ENCODE measurements around the gene UBAC1.
A peak's percentile ranks its signal among the peaks of the same experiment; 100 is the strongest.
"Not testable (repeated sequence)": the region's sequence is repeated elsewhere in the genome, so short reads cannot be mapped to it uniquely, and the experiment has no call there.

The UBAC1 gene

GRCh38 chr9:135898634-135899407 is 62.4 kb downstream of the UBAC1 start:
- no peak for DNase-seq

- DNase-seq, result no peak
Measured at GRCh38 chr9:135896626-135897025, 64.5 kb downstream of the UBAC1 start.

- no peak for DNase-seq
Measured at GRCh38 chr9:135896205-135896604, 65.0 kb downstream of the UBAC1 start.

GRCh38 chr9:135895202-135895848 is 65.8 kb downstream of the UBAC1 start:
- no peak for DNase-seq

GRCh38 chr9:135893104-135893503 is 68.1 kb downstream of the UBAC1 start:
- no peak for DNase-seq

- DNase-seq, result not testable (repeated sequence)
Measured at GRCh38 chr9:135892327-135892726, 68.8 kb downstream of the UBAC1 start.

- no peak for DNase-seq
Measured at GRCh38 chr9:135891027-135891631, 70.0 kb downstream of the UBAC1 start.

- no peak for DNase-seq
Measured at GRCh38 chr9:135890190-135891026, 70.8 kb downstream of the UBAC1 start.

- no peak for DNase-seq
Measured at GRCh38 chr9:135889564-135890189, 71.5 kb downstream of the UBAC1 start.

GRCh38 chr9:135888766-135889394 is 72.3 kb downstream of the UBAC1 start:
- peak; percentile 26 for DNase-seq

GRCh38 chr9:135888126-135888765 is 72.9 kb downstream of the UBAC1 start:
- DNase-seq, result no peak

- peak; percentile 40 for DNase-seq
Measured at GRCh38 chr9:135887585-135888050, 73.6 kb downstream of the UBAC1 start.

GRCh38 chr9:135887021-135887507 is 74.1 kb downstream of the UBAC1 start:
- DNase-seq, result no peak

GRCh38 chr9:135886147-135886981 is 74.8 kb downstream of the UBAC1 start:
- no peak for DNase-seq

GRCh38 chr9:135885100-135885853 is 75.9 kb downstream of the UBAC1 start:
- no peak for DNase-seq

- DNase-seq, result no peak
Measured at GRCh38 chr9:135884328-135885035, 76.7 kb downstream of the UBAC1 start.

GRCh38 chr9:135883410-135884089 is 77.6 kb downstream of the UBAC1 start:
- no peak for DNase-seq

Measured in NCI-H510A treated with DMSO at 0.1 percent for 48 hours (cell line).